ENCODE data around the gene FBXW11.

Gene FBXW11

GRCh38 chr5:172004824-172005237 lies 1.6 kb downstream of the FBXW11 start:
- TF ChIP-seq CTCF (IDR thresholded peaks at IDR 0.05): no peak
- TF ChIP-seq ZFX (IDR thresholded peaks at IDR 0.05; ENCODE audit: borderline replicate concordance): no peak
- H3K27ac ChIP-seq: peak overlapping the region; percentile 90

- peak overlapping the region; percentile 90 for H3K27ac ChIP-seq
Observed at GRCh38 chr5:172003746-172004145, 2.7 kb downstream of the FBXW11 start.

GRCh38 chr5:172002840-172003512 lies 3.5 kb downstream of the FBXW11 start:
- TF ChIP-seq CTCF (IDR thresholded peaks at IDR 0.05): no peak
- TF ChIP-seq ZFX (IDR thresholded peaks at IDR 0.05; ENCODE audit: borderline replicate concordance): no peak
- H3K27ac ChIP-seq: peak overlapping the region; percentile 90

More at GRCh38 chr5:172003746-172004145, 2.7 kb downstream of the FBXW11 start:
- TF ChIP-seq CTCF (IDR thresholded peaks at IDR 0.05): no peak
- TF ChIP-seq ZFX (IDR thresholded peaks at IDR 0.05; ENCODE audit: borderline replicate concordance): no peak

GRCh38 chr5:172002310-172002709 lies 4.1 kb downstream of the FBXW11 start:
- TF ChIP-seq ZFX (IDR thresholded peaks at IDR 0.05; ENCODE audit: borderline replicate concordance) (no peak), CTCF (IDR thresholded peaks at IDR 0.05) (peak; percentile 61)
- H3K27ac ChIP-seq: no peak overlapping the region

- TF ChIP-seq CTCF (IDR thresholded peaks at IDR 0.05): no peak
- H3K27ac ChIP-seq: no peak overlapping the region
Observed at GRCh38 chr5:171999877-172000276, 6.6 kb downstream of the FBXW11 start.

- TF ChIP-seq CTCF (IDR thresholded peaks at IDR 0.05): no peak
- TF ChIP-seq ZFX (IDR thresholded peaks at IDR 0.05; ENCODE audit: borderline replicate concordance): no peak
- H3K27ac ChIP-seq: no peak overlapping the region
Observed at GRCh38 chr5:171999100-171999499, 7.3 kb downstream of the FBXW11 start.

GRCh38 chr5:171997011-171997410 lies 9.4 kb downstream of the FBXW11 start:
- no peak for TF ChIP-seq CTCF (IDR thresholded peaks at IDR 0.05)
- no peak for TF ChIP-seq ZFX (IDR thresholded peaks at IDR 0.05; ENCODE audit: borderline replicate concordance)
- H3K27ac ChIP-seq: 0 out of 2 replicates have a peak overlapping the region, but pooled peaks have one; percentile 10
